Liver (tissue), 3 donors: ENCODE data around the gene SPATS1.

Source experiments
- CTCF ChIP-seq: fragments of 150-350 bp; IDR thresholded peaks from 2 replicates; pipeline ENCODE4 v1.5.1; 2017; ENCODE audit warnings: improper control_type of control experiment, low read depth, low read length; ENCODE audit not compliant: missing input control
- MAX ChIP-seq: IDR thresholded peaks from 2 replicates; pipeline ENCODE4 v1.6.1; 2016; ENCODE audit warnings: antibody characterized with exemption
- TAF1 ChIP-seq: conservative IDR thresholded peaks from 2 replicates; pipeline ENCODE4 v1.6.1; 2016; ENCODE audit warnings: antibody characterized with exemption, mild to moderate bottlenecking
- YY1 ChIP-seq: IDR thresholded peaks from 2 replicates; pipeline ENCODE4 v1.6.1; 2016; ENCODE audit warnings: antibody characterized with exemption, mild to moderate bottlenecking
- donor health status: healthy.
- donor health status: healthy.

- TF ChIP-seq YY1 = no peak
- no peak for TF ChIP-seq CTCF
- TF ChIP-seq TAF1 = no peak
- no peak for TF ChIP-seq MAX
Observed at GRCh38 chr6:44359973-44360372, 17.5 kb downstream of the SPATS1 start.
